EH (cell line): ENCODE measurements around the gene ARFGAP1.
A peak's percentile ranks its signal among the peaks of the same experiment; 100 is the strongest.

ENCODE experiments used
- DNase-seq: peaks from one replicate; pipeline ENCODE4 v3.0.0-alpha.2; 2015; ENCODE audit warnings: low read depth

ARFGAP1 gene

GRCh38 chr20:63260521-63260920, 12.1 kb upstream of the ARFGAP1 start:
- DNase-seq: no peak

- DNase-seq: no peak
Measured at GRCh38 chr20:63261060-63261794, 11.4 kb upstream of the ARFGAP1 start.

GRCh38 chr20:63261795-63262528, 10.7 kb upstream of the ARFGAP1 start:
- no peak for DNase-seq

- no peak for DNase-seq
Measured at GRCh38 chr20:63262836-63263235, 9.8 kb upstream of the ARFGAP1 start.

GRCh38 chr20:63264000-63264399, 8.6 kb upstream of the ARFGAP1 start:
- DNase-seq: no peak

GRCh38 chr20:63264519-63264918, 8.1 kb upstream of the ARFGAP1 start:
- no peak for DNase-seq

- DNase-seq: peak; percentile 68
Measured at GRCh38 chr20:63265891-63266515, 6.6 kb upstream of the ARFGAP1 start.

- DNase-seq: no peak
Measured at GRCh38 chr20:63267691-63268090, 4.9 kb upstream of the ARFGAP1 start.

- DNase-seq: no peak
Measured at GRCh38 chr20:63268256-63268655, 4.4 kb upstream of the ARFGAP1 start.

GRCh38 chr20:63268671-63269439, 3.8 kb upstream of the ARFGAP1 start:
- no peak for DNase-seq

GRCh38 chr20:63269724-63270123, 2.9 kb upstream of the ARFGAP1 start:
- no peak for DNase-seq

GRCh38 chr20:63270606-63271325, 1.8 kb upstream of the ARFGAP1 start:
- no peak for DNase-seq

GRCh38 chr20:63273059-63273579, 506 bp downstream of the ARFGAP1 start:
- no peak for DNase-seq

- DNase-seq: peak; percentile 81
Measured at GRCh38 chr20:63273635-63274380, 1.2 kb downstream of the ARFGAP1 start.

GRCh38 chr20:63274381-63275228, 2.0 kb downstream of the ARFGAP1 start:
- DNase-seq: peak; percentile 27

- no peak for DNase-seq
Measured at GRCh38 chr20:63275825-63276224, 3.2 kb downstream of the ARFGAP1 start.

GRCh38 chr20:63276956-63277355, 4.3 kb downstream of the ARFGAP1 start:
- no peak for DNase-seq

GRCh38 chr20:63277466-63278272, 5.1 kb downstream of the ARFGAP1 start:
- no peak for DNase-seq

- DNase-seq: no peak
Measured at GRCh38 chr20:63278661-63279060, 6.0 kb downstream of the ARFGAP1 start.
